ENCODE measurements around the gene NDUFV1. TPM values are rescaled to one million over a fixed set of nuclear protein-coding genes. Genes with fewer than 3 reads are reported as not detected.

NDUFV1 gene
- total RNA-seq: 188 TPM

DNA sequence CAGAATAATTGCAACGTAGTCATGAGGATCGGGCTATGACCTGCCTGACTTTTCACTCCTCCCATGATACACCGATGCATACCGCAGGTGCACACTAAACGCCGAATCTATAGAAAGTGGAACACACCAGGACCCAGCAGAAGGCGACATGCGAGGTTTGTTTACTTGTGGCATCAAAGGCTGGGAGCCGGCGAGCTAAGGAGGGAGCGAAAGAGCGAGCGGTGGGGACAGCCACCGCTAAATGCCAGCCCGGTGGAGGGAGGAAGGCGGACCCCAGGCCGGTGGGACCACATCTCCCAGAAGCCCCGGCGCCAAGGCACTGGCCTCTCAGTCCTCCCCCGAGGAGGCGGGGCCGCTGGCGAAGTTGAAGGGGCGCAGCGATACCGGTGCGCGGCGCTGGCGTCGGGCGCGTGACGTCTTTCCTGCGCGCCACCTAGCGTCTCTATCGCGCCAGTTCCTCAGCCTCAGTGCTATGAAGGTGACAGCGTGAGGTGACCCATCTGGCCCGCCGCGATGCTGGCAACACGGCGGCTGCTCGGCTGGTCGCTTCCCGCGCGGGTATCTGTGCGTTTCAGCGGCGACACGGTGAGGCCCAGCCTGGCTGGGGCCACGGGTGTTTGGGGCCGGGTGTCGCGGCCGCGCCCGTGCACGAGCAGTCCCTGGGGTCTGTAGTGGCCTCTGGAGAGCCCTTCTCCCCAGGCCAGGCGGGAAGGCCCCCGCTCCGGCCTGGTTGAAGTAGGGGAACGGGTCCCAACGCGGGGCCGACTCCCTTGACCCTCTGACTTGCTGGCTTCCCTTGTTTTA lies at the start of gene NDUFV1:
Gene NDUFV1, plus strand, starts transcription at position 445 of the 804 bp plus-strand sequence. Its CDS starts 69 bp downstream, at position 514.

DNA sequence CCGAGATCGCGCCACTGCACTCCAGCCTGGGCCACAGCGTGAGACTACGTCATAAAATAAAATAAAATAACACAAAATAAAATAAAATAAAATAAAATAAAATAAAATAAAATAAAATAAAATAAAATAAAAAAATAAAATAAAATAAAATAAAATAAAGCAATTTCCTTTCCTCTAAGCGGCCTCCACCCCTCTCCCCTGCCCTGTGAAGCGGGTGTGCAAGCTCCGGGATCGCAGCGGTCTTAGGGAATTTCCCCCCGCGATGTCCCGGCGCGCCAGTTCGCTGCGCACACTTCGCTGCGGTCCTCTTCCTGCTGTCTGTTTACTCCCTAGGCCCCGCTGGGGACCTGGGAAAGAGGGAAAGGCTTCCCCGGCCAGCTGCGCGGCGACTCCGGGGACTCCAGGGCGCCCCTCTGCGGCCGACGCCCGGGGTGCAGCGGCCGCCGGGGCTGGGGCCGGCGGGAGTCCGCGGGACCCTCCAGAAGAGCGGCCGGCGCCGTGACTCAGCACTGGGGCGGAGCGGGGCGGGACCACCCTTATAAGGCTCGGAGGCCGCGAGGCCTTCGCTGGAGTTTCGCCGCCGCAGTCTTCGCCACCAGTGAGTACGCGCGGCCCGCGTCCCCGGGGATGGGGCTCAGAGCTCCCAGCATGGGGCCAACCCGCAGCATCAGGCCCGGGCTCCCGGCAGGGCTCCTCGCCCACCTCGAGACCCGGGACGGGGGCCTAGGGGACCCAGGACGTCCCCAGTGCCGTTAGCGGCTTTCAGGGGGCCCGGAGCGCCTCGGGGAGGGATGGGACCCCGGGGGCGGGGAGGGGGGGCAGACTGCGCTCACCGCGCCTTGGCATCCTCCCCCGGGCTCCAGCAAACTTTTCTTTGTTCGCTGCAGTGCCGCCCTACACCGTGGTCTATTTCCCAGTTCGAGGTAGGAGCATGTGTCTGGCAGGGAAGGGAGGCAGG lies 23.2 kb upstream of the NDUFV1 start, which contains the start of gene GSTP1:
Gene GSTP1, plus strand, starts transcription at position 566 of the 958 bp plus-strand sequence. Its CDS starts 32 bp downstream, at position 598.

DNA sequence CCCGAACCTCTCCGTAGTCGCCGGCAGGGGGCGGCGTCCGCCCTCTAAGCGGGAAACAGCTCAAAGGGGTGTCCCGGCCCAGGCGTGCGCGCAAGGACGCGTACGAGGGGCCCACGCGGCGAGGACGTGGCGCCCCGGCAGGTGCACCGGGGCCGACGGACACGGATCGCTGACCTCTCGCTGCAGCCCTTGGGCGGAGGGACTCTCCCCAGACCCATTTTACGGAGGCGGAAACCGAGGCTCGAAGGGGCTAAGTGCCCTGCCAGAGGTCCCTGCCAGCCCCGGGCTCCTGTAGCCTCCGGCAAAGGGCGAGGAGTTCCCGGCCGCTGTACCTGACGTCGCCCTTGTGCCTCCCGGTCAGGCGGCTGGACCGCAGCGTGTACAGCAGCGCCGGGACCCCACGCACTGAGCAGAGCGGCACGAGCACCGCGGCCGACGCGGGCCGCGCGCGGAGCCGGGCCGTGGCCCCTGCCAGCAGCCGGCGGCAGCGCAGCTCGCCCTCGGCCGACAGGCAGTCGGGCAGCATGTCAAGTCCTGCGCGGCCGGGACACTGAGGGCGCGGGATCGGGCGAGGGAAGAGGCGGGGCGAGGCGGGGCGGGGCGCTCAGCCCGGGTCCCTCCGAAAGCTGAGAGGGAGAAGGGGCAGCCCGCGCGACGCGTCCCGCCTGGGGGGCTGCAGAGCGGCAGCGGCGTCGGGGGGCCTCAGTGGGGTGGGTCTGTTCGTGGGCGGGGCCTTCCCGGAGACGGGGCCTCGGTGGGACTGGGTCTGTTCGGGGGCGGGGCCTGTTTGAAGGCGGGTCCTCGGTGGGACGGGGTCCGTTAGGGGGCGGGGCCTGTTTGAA lies 22.9 kb downstream of the NDUFV1 start, which contains the start of gene NUDT8:
Gene NUDT8, minus strand, starts transcription at position 552 of the 842 bp plus-strand sequence. Its CDS starts 26 bp downstream, at position 526.

DNA sequence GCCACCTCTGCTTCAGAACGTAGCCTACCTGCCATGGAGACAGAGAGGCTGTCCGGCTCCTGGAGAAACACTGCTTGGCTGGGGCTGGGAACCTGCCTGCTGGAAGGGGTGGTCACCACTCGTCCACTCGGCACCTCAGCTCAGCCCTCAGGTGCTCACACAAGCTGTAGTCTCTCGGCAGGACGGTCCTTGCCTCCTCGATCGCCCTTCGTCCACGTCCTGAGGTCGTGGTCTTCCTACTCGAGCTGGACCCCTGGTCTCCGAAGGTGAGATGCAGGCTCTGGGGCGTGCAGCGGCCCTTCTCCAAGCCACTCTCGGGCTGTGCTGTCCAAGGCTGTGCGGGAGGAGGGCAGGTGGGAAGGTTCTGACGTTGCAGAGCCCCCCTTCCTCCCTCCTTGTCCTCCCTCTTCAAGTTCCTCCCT lies 32.7 kb downstream of the NDUFV1 start, which contains the start of gene TBX10:
Gene TBX10, minus strand, starts transcription at position 326 of the 422 bp plus-strand sequence. Its CDS starts 291 bp downstream, at position 35.

Small RNA genes lying within 50 kb of the gene (small RNA-seq; reads per million reads assigned to genes)
- not detected for gene AP003385.3

Other genes with a start within 250 kb of the NDUFV1 start
- not detected for gene CLCF1, start 233.3 kb upstream of the NDUFV1 start, total RNA-seq
- 15.5 TPM for gene RAD9A, start 214.9 kb upstream of the NDUFV1 start, total RNA-seq
- 65.0 TPM for gene PPP1CA, start 205.1 kb upstream of the NDUFV1 start, total RNA-seq
- 0.46 TPM for gene TBC1D10C, start 202.9 kb upstream of the NDUFV1 start, total RNA-seq
- 0.23 TPM for gene CARNS1, start 191.3 kb upstream of the NDUFV1 start, total RNA-seq
- gene RPS6KB2, start 178.4 kb upstream of the NDUFV1 start, total RNA-seq: 12.9 TPM
- not detected for gene PTPRCAP, start 169.3 kb upstream of the NDUFV1 start, total RNA-seq
- 28.8 TPM for gene CORO1B, start 163.5 kb upstream of the NDUFV1 start, total RNA-seq
- not detected for gene GPR152, start 154.2 kb upstream of the NDUFV1 start, total RNA-seq
- gene CABP4, start 151.6 kb upstream of the NDUFV1 start, total RNA-seq: 0.23 TPM
- gene TMEM134, start 137.7 kb upstream of the NDUFV1 start, total RNA-seq: 9.5 TPM
- gene AIP, start 123.9 kb upstream of the NDUFV1 start, total RNA-seq: 53.7 TPM
- 81.7 TPM for gene PITPNM1, start 101.6 kb upstream of the NDUFV1 start, total RNA-seq
- gene CDK2AP2, start 98.8 kb upstream of the NDUFV1 start, total RNA-seq: 9.5 TPM
- not detected for gene CABP2, start 83.5 kb upstream of the NDUFV1 start, total RNA-seq
- 215 TPM for gene GSTP1, start 23.1 kb upstream of the NDUFV1 start, total RNA-seq
- gene NUDT8, start 23.0 kb downstream of the NDUFV1 start, total RNA-seq: 1.4 TPM
- gene TBX10, start 32.8 kb downstream of the NDUFV1 start, total RNA-seq: not detected
- gene ACY3, start 43.8 kb downstream of the NDUFV1 start, total RNA-seq: 1.4 TPM
- not detected for gene ALDH3B2, start 67.7 kb downstream of the NDUFV1 start, total RNA-seq